ENCODE results near the gene PAIP2.

PAIP2 gene

GRCh38 chr5:139410993-139411828 lies 69.6 kb downstream of the PAIP2 start:
- no peak for DNase-seq (ENCODE audit: low read depth)

- no peak for DNase-seq (ENCODE audit: low read depth)
Observed at GRCh38 chr5:139413153-139413552, 71.5 kb downstream of the PAIP2 start.

GRCh38 chr5:139413963-139414362 lies 72.3 kb downstream of the PAIP2 start:
- no peak for DNase-seq (ENCODE audit: low read depth)

- DNase-seq (ENCODE audit: low read depth) = no peak
Observed at GRCh38 chr5:139414581-139415130, 73.0 kb downstream of the PAIP2 start.

GRCh38 chr5:139415221-139415861 lies 73.7 kb downstream of the PAIP2 start:
- DNase-seq (ENCODE audit: low read depth) = no peak

- DNase-seq (ENCODE audit: low read depth) = no peak
Observed at GRCh38 chr5:139415869-139416268, 74.2 kb downstream of the PAIP2 start.

- no peak for DNase-seq (ENCODE audit: low read depth)
Observed at GRCh38 chr5:139416651-139417050, 75.0 kb downstream of the PAIP2 start.

GRCh38 chr5:139417214-139417613 lies 75.6 kb downstream of the PAIP2 start:
- no peak for DNase-seq (ENCODE audit: low read depth)

- DNase-seq (ENCODE audit: low read depth) = no peak
Observed at GRCh38 chr5:139418793-139419192, 77.1 kb downstream of the PAIP2 start.
